GM21786 (cell line): ENCODE measurements around the gene YIPF4.
"Not testable (repeated sequence)": the region's sequence is repeated elsewhere in the genome, so short reads cannot be mapped to it uniquely, and the experiment has no call there.

Experiments
- ATAC-seq: cut with Tn5 transposase; IDR thresholded peaks from one replicate; pipeline ENCODE4 v1.9.1; 2021; ENCODE audit not compliant: unreplicated experiment

YIPF4 gene

GRCh38 chr2:32284321-32284720, 6.6 kb downstream of the YIPF4 start:
- ATAC-seq = no peak

GRCh38 chr2:32289165-32289999, 11.7 kb downstream of the YIPF4 start:
- ATAC-seq = no peak

GRCh38 chr2:32290000-32290339, 12.3 kb downstream of the YIPF4 start:
- no peak for ATAC-seq

- ATAC-seq = no peak
Observed at GRCh38 chr2:32291746-32292145, 14.0 kb downstream of the YIPF4 start.

GRCh38 chr2:32293493-32293892, 15.8 kb downstream of the YIPF4 start:
- ATAC-seq = not testable (repeated sequence)

GRCh38 chr2:32293966-32294562, 16.4 kb downstream of the YIPF4 start:
- ATAC-seq = not testable (repeated sequence)

- ATAC-seq = no peak
Observed at GRCh38 chr2:32310577-32310976, 32.9 kb downstream of the YIPF4 start.

- ATAC-seq = no peak
Observed at GRCh38 chr2:32314886-32315285, 37.2 kb downstream of the YIPF4 start.

- not testable (repeated sequence) for ATAC-seq
Observed at GRCh38 chr2:32328679-32329078, 51.0 kb downstream of the YIPF4 start.

- ATAC-seq = not testable (repeated sequence)
Observed at GRCh38 chr2:32329180-32329980, 51.7 kb downstream of the YIPF4 start.

GRCh38 chr2:32330136-32330535, 52.4 kb downstream of the YIPF4 start:
- ATAC-seq = no peak

- no peak for ATAC-seq
Observed at GRCh38 chr2:32342801-32343200, 65.1 kb downstream of the YIPF4 start.

- not testable (repeated sequence) for ATAC-seq
Observed at GRCh38 chr2:32350797-32351196, 73.1 kb downstream of the YIPF4 start.

GRCh38 chr2:32355976-32356680, 78.4 kb downstream of the YIPF4 start:
- no peak for ATAC-seq

- ATAC-seq = peak; percentile 85
Observed at GRCh38 chr2:32356681-32357317, 79.1 kb downstream of the YIPF4 start, which contains the start of gene BIRC6. TSS of gene BIRC6 (plus strand) at chr2:32357023. CDS start at chr2:32357162, 139 bp downstream.

GRCh38 chr2:32357318-32358110, 79.8 kb downstream of the YIPF4 start:
- peak; percentile 3 for ATAC-seq

GRCh38 chr2:32358111-32358482, 80.4 kb downstream of the YIPF4 start:
- no peak for ATAC-seq

GRCh38 chr2:32360416-32360815, 82.7 kb downstream of the YIPF4 start:
- no peak for ATAC-seq

GRCh38 chr2:32362997-32363396, 85.3 kb downstream of the YIPF4 start:
- not testable (repeated sequence) for ATAC-seq

GRCh38 chr2:32363597-32363996, 85.9 kb downstream of the YIPF4 start:
- ATAC-seq = peak; percentile 65
